GM10248 (cell line): ENCODE measurements around the gene PLAGL1.

ENCODE experiments used
- CTCF ChIA-PET: fragments of 300-600 bp; sonication (Branson Sonifier 250); formaldehyde crosslinking; extraction: SDS; loops from one replicate; lab custom pipeline; 2021; ENCODE audit warnings: antibody characterized with exemption; lab: Yijun Ruan, JAX
- POLR2A ChIA-PET: fragments of 350-650 bp; sonication (Branson Sonifier 250); formaldehyde crosslinking; extraction: SDS; loops from one replicate; lab custom pipeline; 2020; ENCODE audit warnings: antibody characterized with exemption; lab: Yijun Ruan, JAX
- DNase-seq: peaks from one replicate; pipeline ENCODE4 v3.0.0; 2012; ENCODE audit errors: extremely low spot score
- TF ChIP-seq, protein P1 (sequence below): IDR thresholded peaks from 2 replicates; pipeline ENCODE4 v1.5.1; 2012; ENCODE audit warnings: mild to moderate bottlenecking, low read depth; ENCODE audit errors: extremely low read depth, missing control alignments, control extremely low read depth

The PLAGL1 gene

DNA sequence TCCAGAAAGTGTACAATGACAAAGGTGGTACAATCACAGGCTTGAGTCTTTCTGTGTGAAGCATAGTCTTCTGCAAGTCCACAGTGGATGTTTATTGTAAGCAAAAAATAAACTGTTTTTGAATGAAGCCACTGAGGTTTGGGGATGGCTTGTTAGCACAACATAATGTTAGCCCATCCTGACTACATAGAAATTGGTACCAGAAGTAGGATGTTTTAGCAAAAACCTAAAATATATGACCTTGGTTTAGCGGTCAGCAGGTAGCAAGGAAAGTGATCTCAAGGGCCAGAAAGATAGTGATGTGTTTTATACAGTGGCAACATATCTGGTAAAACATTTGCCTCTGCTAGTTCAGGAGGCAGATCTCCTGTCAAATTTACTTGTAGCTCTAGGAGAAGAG lies 15.8 kb downstream of the PLAGL1 start:
- no peak for DNase-seq
- POLR2A ChIA-PET, result no interaction called here
- CTCF ChIA-PET, result interaction anchor here (3.4 kb wide), 1 partner anchor 21 kb away, joined by 14 read pairs; no protein-coding TSS in a partner anchor
- TF ChIP-seq, protein P1, sequence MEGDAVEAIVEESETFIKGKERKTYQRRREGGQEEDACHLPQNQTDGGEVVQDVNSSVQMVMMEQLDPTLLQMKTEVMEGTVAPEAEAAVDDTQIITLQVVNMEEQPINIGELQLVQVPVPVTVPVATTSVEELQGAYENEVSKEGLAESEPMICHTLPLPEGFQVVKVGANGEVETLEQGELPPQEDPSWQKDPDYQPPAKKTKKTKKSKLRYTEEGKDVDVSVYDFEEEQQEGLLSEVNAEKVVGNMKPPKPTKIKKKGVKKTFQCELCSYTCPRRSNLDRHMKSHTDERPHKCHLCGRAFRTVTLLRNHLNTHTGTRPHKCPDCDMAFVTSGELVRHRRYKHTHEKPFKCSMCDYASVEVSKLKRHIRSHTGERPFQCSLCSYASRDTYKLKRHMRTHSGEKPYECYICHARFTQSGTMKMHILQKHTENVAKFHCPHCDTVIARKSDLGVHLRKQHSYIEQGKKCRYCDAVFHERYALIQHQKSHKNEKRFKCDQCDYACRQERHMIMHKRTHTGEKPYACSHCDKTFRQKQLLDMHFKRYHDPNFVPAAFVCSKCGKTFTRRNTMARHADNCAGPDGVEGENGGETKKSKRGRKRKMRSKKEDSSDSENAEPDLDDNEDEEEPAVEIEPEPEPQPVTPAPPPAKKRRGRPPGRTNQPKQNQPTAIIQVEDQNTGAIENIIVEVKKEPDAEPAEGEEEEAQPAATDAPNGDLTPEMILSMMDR, result no peak

DNA sequence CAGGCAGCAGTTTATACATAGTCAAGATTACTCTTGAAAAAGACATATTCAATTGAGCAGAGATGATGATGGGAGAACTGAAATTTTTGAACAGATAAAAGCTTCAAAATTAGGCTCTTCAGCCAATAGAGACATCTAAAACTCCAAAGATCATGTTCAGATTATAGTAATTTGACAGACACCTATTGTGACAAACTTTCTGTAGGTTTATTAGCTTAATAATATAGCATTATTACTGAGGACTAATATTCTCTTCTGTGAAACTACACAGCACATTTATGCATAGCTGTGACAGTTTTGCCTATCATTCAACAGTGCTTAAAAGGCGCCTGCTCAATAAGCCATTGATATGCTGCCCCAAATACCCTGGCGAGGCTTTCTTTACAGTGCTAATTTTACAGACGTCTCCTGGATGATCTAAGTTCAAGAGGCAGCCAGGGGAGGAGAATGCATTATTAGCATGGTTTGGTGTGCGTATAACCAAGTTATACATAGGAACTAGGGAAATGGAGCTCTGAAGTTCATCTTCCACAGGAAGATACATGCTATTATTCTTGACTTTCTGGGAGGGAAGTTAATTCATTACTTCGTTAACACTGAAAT lies 21.5 kb downstream of the PLAGL1 start:
- POLR2A ChIA-PET, result no interaction called here
- TF ChIP-seq, protein P1, result no peak
- CTCF ChIA-PET, result interaction anchor here (0.9 to 1.7 kb wide), 7 partner anchors 12 to 411 kb away, joined by 3 to 6 read pairs (median 4); no protein-coding TSS in a partner anchor
- DNase-seq, result no peak

DNA sequence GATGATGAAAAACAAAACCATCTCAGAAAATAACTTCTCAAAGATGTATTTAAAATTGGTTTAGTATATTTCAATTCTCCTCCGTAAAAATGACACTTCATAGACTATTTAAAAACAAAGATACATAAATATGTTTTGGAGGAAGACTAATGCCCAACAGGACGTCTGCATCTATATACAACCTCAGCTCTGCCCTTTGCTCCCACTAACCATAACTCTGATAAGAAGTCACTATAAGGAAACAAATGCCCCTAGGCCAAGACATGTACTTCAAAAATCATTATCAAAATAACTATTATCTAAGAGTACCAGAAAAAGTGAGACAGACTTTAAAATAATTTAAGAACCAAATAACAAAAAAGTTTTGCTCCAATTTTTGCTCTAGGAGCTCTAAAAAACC lies 23.4 kb downstream of the PLAGL1 start:
- ChIA-PET POLR2A (no interaction called here), CTCF (interaction anchor here (5.3 kb wide), 1 partner anchor 43 kb away, joined by 27 read pairs; no protein-coding TSS in a partner anchor)
- TF ChIP-seq, protein P1, result no peak
- no peak for DNase-seq

DNA sequence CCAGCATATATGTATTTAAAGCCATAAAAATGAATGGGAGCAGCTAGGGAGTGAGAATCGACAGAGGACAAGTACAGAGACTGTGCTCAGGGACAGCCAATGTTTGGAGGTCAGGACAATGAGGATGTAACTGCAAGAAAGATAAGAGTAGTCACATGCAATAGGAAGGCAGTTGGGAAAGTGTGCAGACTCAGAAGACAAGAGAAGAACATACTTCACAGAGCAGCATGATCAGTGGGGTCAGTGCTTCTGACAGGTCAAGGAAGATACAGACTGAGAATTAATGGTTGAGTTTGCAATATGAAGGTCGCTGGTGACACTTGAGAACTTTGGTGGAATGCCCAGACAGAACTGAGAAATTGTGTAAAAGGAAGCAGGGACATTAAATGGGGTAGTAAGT lies 25.1 kb downstream of the PLAGL1 start:
- no peak for DNase-seq
- ChIA-PET CTCF (interaction anchor here (1.5 to 5.3 kb wide), 3 partner anchors 30 to 41 kb away, joined by 4 to 27 read pairs (median 5); no protein-coding TSS in a partner anchor), POLR2A (no interaction called here)
- TF ChIP-seq, protein P1, result no peak

DNA sequence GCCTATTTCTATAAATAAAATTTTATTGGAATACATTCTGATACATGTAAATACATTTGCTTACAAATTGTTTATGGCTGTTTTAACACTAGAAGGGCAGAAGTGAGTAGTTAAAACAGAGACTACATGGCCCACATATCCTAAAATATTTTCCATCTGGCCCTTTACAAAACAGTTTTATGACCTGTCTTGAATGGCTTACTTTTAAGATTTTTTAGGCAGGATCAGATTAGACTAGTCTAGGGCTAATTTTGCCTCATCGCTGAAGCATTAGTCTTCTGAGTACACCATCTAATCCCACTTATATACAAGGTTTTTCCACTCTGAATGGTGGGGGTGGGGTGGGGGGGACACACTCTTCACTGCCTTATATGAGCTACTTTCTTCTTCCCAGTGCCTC lies 27.1 kb downstream of the PLAGL1 start:
- TF ChIP-seq, protein P1, result no peak
- ChIA-PET CTCF (interaction anchor here (1.2 to 5.3 kb wide), 2 partner anchors 9 to 39 kb away, joined by 3 to 27 read pairs; no protein-coding TSS in a partner anchor), POLR2A (interaction anchor here (0.7 kb wide), 1 partner anchor 166 kb away, joined by 4 read pairs; no protein-coding TSS in a partner anchor)

DNA sequence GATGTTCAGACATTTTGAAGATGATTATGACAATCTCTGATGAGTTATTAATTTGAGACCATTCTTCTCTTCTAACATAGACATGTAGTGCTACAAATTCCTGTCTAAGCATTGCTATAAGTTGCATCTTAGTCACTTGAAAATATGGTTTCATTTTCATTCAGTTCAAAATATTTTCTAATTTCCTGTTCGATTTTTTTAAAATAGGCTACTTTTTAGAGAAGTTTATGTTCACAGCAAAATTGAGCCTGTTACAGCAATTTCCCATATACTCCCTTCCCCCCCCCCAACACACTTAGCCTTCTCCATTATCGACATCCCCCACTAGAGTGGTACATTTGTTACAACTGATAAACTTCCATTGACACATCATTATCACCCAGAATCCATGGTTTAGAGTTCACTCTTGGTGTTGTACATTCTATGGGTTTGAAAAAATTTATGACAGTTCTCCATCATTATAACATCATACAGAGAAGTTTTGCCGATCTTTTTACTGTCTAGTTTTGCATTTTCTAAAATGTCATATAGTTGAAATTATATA lies 31.2 kb downstream of the PLAGL1 start:
- TF ChIP-seq, protein P1, result no peak
- no peak for DNase-seq
- POLR2A ChIA-PET, result no interaction called here
- CTCF ChIA-PET, result interaction anchor here (1.3 kb wide), 1 partner anchor 36 kb away, joined by 4 read pairs; no protein-coding TSS in a partner anchor

More for the DNA sequence above, 27.1 kb downstream of the PLAGL1 start:
- no peak for DNase-seq
